Ureter (tissue), 1 donor: ENCODE data around the gene FXYD7. TPM values are rescaled to one million over a fixed set of nuclear protein-coding genes. Genes with fewer than 3 reads are reported as not detected.

Experiments used
- DNase-seq: peaks from one replicate; pipeline ENCODE4 v3.0.0-alpha.2; 2020; ENCODE audit warnings: low spot score
- total RNA-seq: library from RNA; stranded (reverse); gene quantifications from one replicate; pipeline ENCODE4 v1.2.4, GENCODE V29; 2023
- donor health status: DM: yes; HTN: yes; CAD: no.

Gene FXYD7
- total RNA-seq, 1 donor from 2014 or later, result 0.62 TPM

DNA sequence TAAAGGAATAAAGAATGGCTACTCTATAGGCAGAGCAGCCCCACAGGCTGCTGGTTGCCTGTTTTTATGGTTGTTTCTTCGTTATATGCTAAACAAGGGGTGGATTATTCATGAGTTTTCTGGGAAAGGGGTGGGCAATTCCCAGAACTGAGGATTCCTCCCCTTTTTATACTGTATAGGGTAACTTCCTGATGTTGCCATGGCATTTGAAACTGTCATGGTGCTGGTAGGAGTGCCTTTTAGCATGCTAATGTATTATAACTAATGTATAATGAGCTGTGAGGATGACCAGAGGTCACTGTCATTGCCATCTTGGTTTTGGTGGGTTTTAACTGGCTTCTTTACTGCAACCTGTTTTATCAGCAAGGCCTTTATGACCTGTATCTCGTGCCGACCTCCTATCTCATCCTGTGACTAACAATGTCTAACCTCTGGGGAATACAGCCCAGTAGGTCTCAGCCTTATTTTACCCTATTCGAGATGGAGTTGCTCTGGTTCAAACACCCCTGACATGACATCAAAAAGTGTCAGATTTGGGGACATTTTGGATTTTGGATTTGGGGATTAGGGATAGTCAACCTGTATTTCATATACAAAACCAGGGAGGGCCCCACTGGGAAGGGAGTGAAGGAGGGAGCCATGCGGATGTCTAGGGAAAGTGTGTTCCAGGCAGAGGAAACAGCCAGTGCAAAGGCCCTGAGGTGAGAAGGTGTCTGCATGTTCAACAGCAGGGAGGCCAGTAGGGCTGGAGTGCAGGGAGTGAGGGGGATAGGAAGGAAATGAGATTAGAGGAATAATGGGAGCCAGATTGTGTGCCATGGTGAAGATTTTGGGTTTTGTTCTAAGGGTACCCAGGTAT lies 22.4 kb downstream of the FXYD7 start:
- DNase-seq, result no peak

- DNase-seq, result peak; percentile 13
These were observed 23.3 kb downstream of the FXYD7 start for GRCh38 chr19:35166100-35167063.

DNA sequence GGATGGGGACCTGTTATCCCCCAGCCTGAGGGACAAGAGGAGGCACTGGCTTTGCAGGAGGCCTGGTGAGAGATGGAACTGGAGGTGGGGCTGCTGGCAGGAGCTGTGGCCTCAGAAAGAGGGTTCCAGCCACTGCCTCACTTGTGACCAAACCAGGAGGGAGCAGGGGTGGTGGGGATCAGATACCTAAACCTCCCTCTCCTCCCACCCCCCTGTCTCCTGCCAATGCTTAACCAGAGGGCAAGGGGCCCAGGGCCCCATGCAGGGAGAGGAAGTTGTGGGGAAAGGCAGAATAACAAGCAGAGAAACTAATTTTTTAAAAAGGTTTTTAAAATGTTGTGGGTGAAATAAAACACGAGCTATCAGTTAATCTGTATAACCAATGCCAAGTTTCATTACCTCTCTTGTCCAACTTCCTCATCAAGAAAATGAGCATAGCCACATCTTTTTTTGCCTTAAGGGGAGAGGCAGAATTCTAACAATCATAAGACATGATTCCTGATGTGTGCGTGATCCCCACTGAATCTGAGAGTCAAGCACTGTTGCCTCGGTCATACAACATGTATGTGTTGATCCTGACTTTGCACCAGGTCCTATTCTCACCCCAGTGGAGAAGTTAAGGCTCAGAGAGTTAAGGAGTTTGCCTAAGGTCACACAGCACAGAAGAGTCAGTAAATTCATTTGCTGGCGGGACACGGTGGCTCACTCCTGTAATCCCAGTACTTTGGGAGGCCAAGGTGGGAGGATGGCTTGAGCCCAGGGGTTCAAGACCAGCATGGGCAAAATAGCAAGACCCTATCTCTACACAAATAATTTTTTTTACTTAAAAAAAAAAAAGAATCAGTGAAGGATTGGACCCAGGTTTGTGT lies 24.4 kb downstream of the FXYD7 start:
- DNase-seq, result peak; percentile 33

DNA sequence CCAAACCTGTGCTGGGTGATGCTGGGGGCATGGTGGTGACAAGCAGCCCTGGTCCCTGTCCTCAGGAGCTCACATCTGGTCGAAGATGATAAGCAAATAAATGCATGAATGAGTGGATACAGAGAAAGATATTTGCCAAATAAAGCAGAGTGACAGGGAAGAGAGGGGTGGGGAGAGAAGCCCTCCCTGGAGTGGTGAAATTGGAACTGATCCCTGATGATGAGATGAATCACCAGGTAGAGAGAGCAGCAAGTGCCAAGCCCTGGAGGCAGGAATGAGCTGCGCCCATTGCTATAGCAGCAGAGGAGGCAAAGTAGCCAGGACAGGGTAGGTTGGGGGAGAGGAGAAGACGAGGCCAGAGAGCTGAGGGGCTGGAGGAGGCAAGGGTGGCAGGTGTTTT lies 25.1 kb downstream of the FXYD7 start:
- peak; percentile 23 for DNase-seq

GRCh38 chr19:35169221-35169995 lies 26.4 kb downstream of the FXYD7 start:
- DNase-seq, result peak; percentile 26

DNA sequence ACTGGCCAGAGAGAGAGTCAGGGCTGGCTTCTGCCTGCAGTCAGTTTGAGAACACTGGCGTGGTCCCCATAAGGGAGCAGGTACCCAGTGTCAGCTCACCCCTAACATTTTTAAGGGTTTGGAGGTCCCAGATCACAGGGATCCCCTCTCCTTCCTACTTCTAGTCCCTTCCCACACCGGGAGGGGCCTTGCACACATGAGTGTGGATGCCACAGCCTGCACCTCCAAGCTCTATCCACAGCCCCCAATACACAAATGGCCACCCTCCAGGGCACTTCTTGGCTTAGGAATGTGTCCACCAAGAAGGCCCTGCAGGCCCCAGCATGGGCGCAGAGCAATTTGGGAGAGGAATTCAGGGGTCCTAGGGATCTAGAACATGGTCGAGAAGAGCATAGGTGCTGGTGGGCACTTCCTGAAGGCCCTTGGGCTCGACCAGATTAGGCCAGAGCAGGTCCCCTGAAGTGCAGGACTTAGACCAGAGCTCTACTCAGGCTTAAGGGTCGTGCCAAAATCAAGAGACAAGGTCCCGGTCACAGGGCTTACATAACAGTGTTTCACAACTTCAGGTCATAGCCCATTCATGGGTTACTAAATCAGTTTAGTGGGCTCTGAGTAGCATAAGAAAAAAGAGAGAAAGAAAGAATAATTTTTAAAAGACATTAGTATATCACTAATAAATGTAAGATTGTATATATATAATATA lies 27.5 kb downstream of the FXYD7 start:
- DNase-seq, result peak; percentile 35

DNA sequence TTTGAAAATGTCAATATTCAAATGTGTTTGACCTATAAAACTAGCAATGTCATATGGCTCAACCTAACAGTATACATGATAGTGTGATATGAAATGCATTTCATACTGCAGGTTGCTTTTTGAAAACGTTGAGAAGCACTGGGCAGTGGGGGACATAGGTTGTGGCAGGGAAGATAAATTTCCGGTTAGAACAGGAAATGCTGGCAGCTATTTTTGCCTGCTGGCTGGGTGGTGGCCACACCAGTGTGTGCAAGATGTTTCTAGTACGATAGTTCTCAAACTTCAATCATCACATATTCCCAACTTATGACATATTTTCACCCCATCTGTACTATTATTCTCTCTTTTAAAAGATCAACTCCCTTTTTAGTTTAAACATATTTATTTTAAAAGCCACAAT lies 28.7 kb downstream of the FXYD7 start:
- peak; percentile 41 for DNase-seq

GRCh38 chr19:35174226-35174625 lies 31.2 kb downstream of the FXYD7 start:
- no peak for DNase-seq

- no peak for DNase-seq
These were observed 33.1 kb downstream of the FXYD7 start for GRCh38 chr19:35176181-35176570.

GRCh38 chr19:35177377-35178274 lies 34.6 kb downstream of the FXYD7 start:
- no peak for DNase-seq

GRCh38 chr19:35178701-35179100 lies 35.6 kb downstream of the FXYD7 start:
- DNase-seq, result no peak

DNA sequence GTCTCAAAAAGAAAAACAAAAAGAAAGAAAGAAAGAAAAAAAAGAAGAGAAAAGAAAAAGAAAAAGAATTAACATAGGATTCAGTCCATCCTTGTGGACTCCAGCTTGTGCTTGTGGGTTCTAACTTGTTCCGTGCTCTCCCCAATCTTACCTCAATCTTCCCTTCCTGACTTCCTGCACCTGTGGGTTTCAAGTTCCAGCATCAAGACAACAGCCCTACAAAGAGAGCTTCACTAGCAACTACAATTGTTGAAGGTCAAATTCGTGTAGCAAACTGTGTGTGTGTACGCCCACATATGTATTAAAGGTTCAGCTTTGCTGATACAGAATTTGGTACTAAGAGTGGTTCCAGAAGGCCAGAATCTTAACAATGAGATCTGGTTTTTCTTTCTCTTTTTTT lies 36.8 kb downstream of the FXYD7 start:
- DNase-seq, result no peak

GRCh38 chr19:35181387-35181786 lies 38.3 kb downstream of the FXYD7 start:
- DNase-seq, result no peak

DNA sequence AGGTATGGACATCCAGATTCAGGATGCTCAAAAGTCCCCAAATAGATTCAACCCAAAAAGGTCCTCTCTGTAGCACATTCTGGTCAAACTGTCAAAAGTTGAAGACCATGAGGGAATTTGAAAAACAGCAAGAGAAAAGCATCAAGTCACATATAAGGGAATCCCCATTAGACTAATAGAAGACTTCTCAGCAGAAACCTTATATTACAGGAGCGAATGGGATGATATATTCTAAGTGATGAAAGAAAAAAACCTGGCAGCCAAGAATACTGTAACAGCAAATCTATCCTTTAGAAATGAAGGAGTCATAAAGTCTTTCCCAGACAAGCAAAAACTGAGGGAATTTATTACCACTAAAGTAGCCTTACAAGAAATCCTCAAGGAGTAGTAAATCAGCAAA lies 41.2 kb downstream of the FXYD7 start:
- no peak for DNase-seq

GRCh38 chr19:35184884-35185283 lies 41.8 kb downstream of the FXYD7 start:
- no peak for DNase-seq

DNA sequence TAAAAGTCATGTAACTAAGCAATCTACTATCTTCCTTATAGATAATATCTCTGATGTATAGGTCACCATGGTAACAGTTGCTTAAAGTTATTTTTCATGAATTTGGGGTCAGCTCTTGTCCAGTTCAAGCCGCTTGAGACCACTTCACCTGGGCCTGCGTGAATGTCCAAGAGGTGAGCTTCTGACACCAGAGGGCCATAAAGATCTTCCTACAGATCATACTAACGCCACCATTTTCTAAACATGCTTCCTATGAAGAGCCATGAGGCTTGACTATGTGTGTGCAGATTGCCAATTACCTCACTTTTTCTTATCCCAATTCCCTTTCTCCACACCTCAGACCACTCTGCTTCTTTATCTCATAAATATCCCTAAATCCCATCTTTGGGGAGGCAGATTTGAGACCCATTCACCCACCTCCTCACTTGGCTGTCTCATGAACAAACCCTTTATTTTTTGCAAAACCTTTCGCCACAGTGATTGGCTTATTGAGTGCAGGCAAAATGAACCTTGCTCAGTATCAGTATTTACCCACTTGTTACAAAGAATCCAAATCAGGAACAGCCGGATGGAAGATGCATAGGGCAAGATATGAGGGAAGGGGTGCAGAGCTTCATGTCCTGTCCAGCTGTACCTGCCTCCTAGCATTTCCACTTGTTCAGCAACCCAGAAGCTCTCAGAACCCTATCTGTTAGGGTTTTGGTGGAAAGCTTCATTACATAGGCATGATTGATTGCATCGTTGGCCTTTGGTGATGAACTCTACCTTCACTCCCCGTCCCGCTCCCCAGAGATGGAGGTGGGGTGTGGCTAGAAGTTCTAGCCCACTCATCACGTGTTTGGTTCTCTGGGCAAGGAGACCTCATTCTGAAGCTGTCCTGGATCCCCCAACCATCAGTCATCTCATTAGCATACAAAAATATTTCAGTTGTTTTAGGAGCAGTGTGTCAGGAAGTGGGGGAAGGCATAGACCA lies 51.2 kb downstream of the FXYD7 start:
- DNase-seq, result no peak

DNA sequence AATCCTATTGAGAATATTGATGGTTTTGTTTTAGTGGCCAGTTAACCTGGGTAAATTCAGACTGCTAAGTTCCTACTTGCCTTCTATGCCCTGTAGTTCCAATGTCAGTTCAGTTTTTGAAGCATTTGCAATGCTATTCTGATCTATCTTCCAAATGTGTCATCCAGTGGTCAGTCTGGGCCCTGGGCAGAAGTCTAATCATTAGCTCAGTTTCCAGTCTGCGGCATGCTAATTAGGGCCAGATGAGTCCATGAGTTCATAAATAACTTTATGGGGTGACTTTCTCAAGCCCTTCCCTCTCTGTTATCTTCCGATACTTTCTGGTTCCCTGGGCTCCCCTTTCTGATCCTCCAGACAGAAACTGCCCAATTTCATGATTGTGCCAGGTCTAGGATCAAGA lies 52.8 kb downstream of the FXYD7 start:
- peak; percentile 0 for DNase-seq

GRCh38 chr19:35196861-35197260 lies 53.8 kb downstream of the FXYD7 start:
- DNase-seq, result peak; percentile 27
